HG02870 (cell line): Measurements from ENCODE around the gene SMARCA1.

Source experiments
- ATAC-seq: cut with Tn5 transposase; IDR thresholded peaks from one replicate; pipeline ENCODE4 v1.9.1; 2021; ENCODE audit warnings: mild to moderate bottlenecking, moderate library complexity; ENCODE audit not compliant: unreplicated experiment

Gene SMARCA1

DNA sequence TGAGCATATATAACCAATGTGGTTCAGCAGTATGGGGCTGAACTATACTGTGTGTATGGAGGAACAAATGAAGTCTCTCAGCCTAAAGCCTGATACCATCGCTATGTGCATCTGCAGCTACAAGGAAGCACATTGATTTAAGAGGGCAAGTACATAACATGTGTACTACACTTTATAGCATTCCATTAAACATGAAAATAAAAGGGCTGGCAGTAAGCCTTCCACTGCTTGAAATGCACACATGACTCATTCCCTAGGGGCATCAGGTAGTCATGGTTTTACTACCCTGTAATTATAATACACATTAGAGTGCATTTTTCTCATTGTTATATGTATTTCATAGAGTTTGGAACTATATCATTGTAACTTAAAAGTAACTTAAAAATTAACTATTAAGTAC is 51.2 kb downstream of the SMARCA1 start:
- ATAC-seq: no peak

DNA sequence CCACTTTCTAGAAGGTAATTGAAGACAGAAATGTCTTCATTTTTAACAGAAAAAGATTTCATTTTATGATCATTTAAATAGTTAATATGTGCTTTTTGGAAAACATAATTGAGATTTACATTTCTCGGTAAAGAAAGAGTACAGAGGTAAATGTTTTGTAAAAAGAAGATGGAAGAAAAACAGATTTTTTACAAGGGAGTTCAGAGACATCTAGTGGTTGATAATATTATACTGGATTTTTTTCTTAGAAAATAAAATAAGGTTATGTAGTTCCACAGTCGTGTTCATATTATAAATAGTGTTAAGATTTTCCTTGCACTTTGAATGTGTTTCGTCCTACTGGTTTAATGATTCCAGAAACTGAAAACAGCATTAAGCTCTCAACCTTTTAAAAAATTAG is 60.6 kb downstream of the SMARCA1 start:
- ATAC-seq: no peak

DNA sequence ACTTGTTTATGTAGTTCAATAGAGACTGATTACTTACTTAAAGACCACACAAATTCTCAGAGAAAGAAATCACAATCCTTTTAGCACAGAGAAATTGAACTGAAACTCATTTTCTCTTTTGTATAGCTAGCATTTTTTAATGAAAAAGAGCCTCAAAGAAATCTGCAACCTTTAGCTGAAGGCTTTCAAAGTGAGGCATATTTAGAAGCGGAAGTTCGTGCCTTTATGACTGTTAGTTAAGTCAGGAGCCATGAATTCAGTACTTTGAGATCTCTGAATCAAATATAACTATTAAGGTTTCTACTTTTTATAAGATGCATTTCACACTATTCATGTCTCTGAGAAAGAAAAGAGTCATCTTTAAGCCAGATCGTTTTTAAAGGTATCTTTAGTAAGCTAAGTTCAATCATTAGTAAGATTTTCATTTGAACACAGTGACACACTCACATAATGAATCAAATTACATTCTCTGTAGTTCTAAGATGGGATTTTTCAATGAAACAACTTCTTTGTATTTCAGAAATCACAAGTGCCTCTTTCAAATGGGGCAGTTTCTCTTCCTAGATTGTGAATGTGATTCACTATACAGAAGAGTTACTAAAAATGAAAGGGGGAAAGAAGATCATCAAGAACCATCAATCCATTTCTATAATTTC is 61.4 kb downstream of the SMARCA1 start:
- no peak for ATAC-seq

DNA sequence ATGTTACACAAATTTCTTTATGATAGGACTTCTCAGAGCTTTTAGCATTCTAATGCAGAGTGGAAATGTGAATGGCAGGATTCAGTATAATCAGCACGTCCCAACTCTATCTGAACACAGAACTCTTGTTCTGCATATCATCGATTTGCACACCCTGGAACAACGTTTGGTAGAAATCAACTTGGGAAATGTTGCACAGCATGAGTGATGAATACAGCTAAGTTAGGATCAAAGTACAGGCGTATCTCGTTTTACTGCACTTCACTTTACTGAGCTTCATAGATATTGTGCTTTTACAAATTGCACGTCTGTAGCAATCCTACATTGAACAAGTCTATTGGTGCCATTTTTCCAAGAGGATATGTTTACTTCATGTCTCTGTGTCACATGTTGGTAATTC is 70.8 kb downstream of the SMARCA1 start:
- no peak for ATAC-seq

DNA sequence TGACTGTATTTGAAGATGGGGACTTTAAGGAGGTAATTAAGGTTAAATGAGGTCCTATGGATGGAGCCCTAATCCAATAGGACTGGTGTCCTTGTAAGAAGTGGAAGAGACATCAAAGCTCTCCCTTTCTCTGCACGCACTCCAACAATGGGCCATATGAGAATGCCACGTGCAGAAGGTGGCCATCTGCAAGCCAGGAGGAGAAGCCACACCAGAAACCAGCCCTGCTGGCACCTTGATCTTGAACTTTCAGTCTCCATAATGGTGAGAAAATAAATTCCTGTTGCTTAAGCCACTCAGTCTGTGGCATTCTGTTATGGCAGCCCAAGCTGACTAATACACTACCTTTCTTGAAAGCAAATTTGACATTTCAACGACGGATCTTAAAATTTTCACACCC is 73.2 kb downstream of the SMARCA1 start:
- ATAC-seq: no peak

DNA sequence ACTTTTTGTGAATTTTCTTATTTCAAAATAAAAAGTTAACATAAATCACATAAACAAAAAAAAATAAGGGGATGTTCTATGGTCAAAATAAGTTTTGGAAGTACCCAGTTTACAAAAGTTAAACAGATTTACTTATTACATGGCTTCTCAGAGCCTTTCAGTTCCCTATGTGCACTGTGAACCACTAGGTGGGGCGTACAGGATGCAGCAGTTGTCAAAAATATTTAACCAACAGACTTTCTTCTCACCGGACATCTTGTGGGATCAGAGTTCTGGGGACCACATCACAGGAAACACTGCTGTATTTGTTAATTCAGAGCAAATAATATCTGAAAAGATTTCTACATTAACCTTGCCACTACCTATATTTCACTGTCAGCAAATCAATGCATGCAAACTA is 74.1 kb downstream of the SMARCA1 start:
- ATAC-seq: no peak

DNA sequence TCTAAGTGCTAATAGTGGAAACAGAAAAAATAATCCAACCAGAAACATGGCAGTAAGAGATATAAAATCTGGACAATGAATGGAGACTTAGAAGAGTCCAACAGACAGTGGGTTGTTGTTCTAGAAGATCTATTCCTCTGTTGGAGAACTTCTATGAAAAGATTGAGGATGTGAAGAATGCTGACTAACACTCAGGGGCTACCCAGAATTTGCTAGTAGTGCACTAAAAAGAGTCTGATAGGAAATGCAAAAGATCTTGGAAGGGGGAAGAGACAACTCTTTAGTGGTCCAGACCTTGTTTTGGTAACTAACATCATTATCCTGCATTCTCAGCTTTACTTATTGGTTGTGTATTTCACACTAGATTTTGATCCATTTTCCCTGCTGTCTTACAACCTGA is 77.9 kb downstream of the SMARCA1 start:
- no peak for ATAC-seq

DNA sequence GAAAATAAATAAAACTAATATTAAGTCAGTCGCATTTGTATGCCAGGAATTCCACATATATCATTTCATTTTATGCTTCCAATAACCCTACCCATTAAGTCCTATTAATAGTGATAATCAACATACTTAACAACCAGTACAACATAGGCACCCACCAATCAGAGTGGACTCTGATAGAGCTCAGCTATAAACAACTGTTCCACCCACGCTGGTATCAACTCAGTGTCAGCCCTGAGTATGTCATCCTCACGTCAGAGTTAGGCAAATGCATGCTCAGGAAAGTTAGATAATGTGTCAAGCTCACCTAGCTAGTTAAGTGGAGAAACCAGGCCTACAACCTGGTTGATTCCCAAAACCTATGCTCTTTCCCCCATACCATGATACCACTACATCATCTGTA is 89.3 kb downstream of the SMARCA1 start:
- ATAC-seq: no peak

DNA sequence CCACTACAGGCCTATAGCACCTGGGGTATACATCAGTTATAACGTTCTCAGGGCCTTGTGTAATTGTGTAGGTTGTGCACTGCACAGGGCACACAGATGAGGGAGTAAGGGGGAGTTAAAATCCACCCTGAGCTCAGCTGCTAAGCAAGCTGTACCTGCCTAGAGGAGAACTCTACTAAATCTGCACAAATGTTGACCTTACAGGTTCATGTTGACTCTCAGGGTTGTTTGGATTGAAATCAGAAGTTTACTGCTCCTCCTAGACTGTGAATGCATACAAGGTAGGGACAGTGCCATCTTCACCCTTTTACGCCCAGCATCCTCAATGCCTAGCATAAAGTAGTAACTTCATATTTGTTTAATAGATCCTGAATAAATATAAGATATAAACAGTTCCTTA is 89.8 kb downstream of the SMARCA1 start:
- no peak for ATAC-seq

DNA sequence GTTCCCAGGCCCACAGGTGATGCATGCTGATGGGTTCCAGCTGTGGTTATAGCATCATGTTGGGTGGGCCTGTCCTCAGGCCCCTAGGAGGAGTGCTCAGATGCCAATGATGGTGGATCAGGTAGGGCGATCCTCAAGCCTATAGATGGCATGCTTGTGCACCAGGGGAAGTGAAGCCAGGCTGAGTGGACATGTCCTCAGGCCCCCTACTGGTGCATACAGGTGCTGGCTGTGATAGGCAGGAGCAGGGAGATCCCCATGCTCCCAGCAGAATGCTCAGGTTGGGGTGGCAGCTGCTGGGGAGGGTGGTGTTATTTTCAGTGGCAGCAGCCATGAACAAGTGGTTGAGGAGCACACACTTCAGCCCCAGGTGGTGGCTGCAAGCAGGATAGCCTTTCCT is 96.0 kb downstream of the SMARCA1 start:
- ATAC-seq: no peak

DNA sequence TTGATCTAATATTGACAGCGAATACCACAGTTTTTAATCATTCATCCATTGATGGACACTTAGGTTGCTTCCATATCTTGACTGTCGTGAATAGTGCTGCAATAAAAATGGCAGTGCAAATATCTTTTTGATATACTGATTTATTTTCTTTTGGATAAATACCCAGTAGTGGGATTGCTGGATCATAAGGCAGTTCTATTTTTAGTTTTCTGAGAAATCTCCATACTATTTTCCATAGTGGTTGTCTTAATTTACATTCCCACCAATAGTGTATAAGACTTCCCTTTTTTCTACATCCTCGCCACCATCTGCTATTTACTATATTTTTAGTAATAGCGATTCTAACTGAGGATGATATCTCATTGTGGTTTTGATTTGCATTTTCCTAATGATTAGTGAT is 100.1 kb downstream of the SMARCA1 start:
- ATAC-seq: no peak

DNA sequence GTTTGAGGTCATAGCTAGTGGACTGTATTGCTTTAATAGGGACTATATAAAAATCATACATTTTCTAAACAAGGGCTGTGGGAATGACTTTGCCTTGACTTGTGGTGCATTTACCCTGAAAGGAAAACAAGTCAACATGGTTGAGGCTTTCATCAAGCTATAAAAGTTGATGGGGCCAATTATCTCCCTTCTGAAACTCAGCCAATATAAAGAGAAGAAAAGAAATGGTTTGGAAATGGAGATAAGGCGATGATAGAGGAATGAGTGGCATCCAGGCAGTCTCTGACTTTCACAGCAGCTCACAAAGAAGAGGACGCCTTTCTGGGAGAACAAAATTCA is 118.7 kb downstream of the SMARCA1 start:
- no peak for ATAC-seq

DNA sequence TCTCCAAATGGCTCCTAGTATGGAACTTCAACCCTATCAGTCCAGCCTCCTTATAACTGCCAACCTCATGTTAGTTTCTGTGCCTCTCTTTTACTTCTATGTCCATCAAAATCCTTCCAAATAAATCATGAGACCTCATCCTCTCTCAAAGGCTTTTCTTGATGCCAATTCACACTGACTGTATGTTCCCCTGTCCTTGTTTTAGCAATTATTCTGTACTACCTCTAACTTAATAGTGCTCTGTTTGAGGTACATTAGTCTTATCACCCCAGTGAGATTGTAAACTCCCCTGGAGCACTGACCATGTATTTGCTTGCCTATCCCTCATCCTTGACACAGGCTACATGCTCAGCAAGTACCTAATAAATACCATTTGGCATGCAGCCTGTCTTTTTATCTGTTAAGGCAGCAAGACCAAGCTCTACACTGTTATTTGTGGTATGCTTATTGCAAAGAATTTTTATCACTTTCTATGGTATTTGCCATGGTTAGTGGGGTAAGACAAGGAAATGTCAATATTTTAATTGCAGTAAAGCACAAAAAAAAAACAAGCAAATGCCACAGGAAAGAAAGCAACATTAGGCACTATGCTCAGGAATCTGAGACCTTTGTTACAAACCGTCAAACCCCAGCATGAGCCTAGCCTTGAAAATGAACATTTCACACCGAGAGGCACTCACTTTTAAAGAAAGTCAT is 119.2 kb downstream of the SMARCA1 start:
- no peak for ATAC-seq
